ENCODE results near the gene PLA2G4A. TPM values are rescaled to one million over a fixed set of nuclear protein-coding genes. Genes with fewer than 3 reads are reported as not detected.

The PLA2G4A gene
- total and polyA plus RNA-seq, 2 experiments from 2014 or later, result 1.1 to 3.8 TPM

DNA sequence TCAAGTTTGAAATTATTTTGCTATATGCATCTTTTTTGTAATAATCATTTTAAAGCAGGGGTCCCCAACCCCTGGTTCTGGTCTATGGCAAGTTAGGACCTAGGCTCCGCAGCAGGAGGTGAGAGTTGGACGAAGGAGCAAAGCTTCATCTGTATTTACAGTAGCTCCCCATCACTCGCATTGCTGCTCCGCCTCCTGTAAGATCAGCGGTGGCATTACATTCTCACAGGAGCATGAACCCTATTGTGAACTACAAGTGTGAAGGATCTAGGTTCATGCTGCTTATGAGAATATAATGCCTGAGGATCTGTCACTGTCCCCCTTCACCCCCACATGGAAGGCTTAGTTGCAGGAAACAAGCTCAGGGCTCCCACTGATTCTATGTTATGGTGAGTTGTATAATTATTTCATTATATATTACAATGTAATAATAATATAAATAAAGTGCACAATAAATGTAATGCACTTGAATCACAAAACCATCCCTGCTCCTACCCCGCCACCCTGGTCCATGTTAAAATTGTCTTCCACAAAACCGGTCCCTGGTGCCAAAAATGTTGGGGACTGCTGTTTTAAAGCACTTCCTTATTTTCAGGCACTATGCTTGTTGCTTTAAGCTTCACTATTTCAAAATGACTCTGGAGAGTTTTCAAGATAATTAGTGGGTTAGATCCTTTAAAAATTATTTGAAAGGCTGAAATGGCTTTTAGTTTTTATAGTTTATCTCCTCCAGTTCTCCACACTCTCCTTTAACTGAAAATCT is 74.8 kb downstream of the PLA2G4A start:
- H3K79me2 ChIP-seq (replicated peaks; ENCODE audit: insufficient read depth), result no peaks in the 10 kb centered on the region
- H3K4me3 Mint-ChIP-seq, result no peak overlapping the region
- H3K9me3 Mint-ChIP-seq, result no peaks in the 10 kb centered on the region
- H3K27ac ChIP-seq (ENCODE audit: low read depth), result no peak overlapping the region
- no peak for ATAC-seq
- TF ChIP-seq ZNF331 (CRISPR knock-in tag; IDR thresholded peaks at IDR 0.05; ENCODE audit: low read depth), result no peak
- TF ChIP-seq STAT1 (IDR thresholded peaks at IDR 0.05; ENCODE audit: unreplicated experiment), result no peak
- TF ChIP-seq, protein P1, sequence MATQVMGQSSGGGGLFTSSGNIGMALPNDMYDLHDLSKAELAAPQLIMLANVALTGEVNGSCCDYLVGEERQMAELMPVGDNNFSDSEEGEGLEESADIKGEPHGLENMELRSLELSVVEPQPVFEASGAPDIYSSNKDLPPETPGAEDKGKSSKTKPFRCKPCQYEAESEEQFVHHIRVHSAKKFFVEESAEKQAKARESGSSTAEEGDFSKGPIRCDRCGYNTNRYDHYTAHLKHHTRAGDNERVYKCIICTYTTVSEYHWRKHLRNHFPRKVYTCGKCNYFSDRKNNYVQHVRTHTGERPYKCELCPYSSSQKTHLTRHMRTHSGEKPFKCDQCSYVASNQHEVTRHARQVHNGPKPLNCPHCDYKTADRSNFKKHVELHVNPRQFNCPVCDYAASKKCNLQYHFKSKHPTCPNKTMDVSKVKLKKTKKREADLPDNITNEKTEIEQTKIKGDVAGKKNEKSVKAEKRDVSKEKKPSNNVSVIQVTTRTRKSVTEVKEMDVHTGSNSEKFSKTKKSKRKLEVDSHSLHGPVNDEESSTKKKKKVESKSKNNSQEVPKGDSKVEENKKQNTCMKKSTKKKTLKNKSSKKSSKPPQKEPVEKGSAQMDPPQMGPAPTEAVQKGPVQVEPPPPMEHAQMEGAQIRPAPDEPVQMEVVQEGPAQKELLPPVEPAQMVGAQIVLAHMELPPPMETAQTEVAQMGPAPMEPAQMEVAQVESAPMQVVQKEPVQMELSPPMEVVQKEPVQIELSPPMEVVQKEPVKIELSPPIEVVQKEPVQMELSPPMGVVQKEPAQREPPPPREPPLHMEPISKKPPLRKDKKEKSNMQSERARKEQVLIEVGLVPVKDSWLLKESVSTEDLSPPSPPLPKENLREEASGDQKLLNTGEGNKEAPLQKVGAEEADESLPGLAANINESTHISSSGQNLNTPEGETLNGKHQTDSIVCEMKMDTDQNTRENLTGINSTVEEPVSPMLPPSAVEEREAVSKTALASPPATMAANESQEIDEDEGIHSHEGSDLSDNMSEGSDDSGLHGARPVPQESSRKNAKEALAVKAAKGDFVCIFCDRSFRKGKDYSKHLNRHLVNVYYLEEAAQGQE (IDR thresholded peaks at IDR 0.05; ENCODE audit: unreplicated experiment), result no peak
- no peak for TF ChIP-seq NANOG (IDR thresholded peaks at IDR 0.05; ENCODE audit: borderline replicate concordance)
- no peak for TF ChIP-seq ZNF114 (CRISPR knock-in tag; IDR thresholded peaks at IDR 0.05)
- no peak for TF ChIP-seq CREB1 (CRISPR knock-in tag; IDR thresholded peaks at IDR 0.05; ENCODE audit: low read depth)
- TF ChIP-seq, protein P2, sequence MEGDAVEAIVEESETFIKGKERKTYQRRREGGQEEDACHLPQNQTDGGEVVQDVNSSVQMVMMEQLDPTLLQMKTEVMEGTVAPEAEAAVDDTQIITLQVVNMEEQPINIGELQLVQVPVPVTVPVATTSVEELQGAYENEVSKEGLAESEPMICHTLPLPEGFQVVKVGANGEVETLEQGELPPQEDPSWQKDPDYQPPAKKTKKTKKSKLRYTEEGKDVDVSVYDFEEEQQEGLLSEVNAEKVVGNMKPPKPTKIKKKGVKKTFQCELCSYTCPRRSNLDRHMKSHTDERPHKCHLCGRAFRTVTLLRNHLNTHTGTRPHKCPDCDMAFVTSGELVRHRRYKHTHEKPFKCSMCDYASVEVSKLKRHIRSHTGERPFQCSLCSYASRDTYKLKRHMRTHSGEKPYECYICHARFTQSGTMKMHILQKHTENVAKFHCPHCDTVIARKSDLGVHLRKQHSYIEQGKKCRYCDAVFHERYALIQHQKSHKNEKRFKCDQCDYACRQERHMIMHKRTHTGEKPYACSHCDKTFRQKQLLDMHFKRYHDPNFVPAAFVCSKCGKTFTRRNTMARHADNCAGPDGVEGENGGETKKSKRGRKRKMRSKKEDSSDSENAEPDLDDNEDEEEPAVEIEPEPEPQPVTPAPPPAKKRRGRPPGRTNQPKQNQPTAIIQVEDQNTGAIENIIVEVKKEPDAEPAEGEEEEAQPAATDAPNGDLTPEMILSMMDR (conservative IDR thresholded peaks at IDR 0.05; ENCODE audit: low read depth in 2 of 2), result no peak
- H3K36me3 Mint-ChIP-seq (ENCODE audit: low read depth), result no peaks in the 10 kb centered on the region
- H4K20me1 ChIP-seq (replicated peaks; ENCODE audit: insufficient read depth), result no peaks in the 10 kb centered on the region
- no peaks in the 10 kb centered on the region for H3K9me2 ChIP-seq (ENCODE audit: insufficient read depth)
- no peaks in the 10 kb centered on the region for H3K36me3 ChIP-seq (ENCODE audit: insufficient read depth)
- peaks cover 23% of the 10 kb centered on the region for H3K4me1 Mint-ChIP-seq
- H2AFZ ChIP-seq, result no peak overlapping the region
- no peaks in the 10 kb centered on the region for H3K27me3 Mint-ChIP-seq (ENCODE audit: insufficient read depth, low read depth, poor library complexity)
- no peaks in the 10 kb centered on the region for H3K4me1 ChIP-seq (ENCODE audit: insufficient read depth)
- H3K27ac Mint-ChIP-seq, result no peak overlapping the region
- H3K27me3 ChIP-seq (ENCODE audit: insufficient read depth), result no peaks in the 10 kb centered on the region
- H3F3A ChIP-seq (replicated peaks; ENCODE audit: low read depth), result no peaks in the 10 kb centered on the region
- no peak for DNase-seq (ENCODE audit: low spot score)
- H3K4me2 ChIP-seq, result no peak overlapping the region
- H3K4me3 ChIP-seq, result no peak overlapping the region

DNA sequence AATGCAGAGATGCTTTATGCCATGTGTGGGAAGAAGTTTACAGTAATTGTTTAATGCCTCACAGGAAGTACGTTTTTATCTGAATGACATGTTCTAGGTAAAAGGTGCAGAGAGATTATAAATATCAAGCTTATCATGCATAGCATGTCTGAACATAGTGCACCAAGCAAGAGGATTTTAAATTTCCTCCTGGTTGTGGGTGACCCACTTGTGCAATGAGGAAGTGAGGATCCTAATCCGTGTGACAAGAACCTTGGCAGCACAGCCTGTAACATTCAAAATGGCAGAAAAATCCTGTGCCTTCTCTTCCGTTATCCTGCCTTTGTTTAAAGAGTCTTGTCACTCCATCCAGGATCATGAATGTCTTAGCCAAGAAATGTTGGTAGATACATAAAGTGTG is 75.6 kb downstream of the PLA2G4A start:
- no peaks in the 10 kb centered on the region for H3K27me3 Mint-ChIP-seq (ENCODE audit: insufficient read depth, low read depth, poor library complexity)
- Histone ChIP-seq H3K9me2 (ENCODE audit: insufficient read depth) (no peaks in the 10 kb centered on the region), H3K27ac (ENCODE audit: low read depth) (no peak overlapping the region), H2AFZ (no peak overlapping the region), H4K20me1 (replicated peaks; ENCODE audit: insufficient read depth) (no peaks in the 10 kb centered on the region), H3K4me1 (ENCODE audit: insufficient read depth) (no peaks in the 10 kb centered on the region), H3K4me2 (no peak overlapping the region), H3F3A (replicated peaks; ENCODE audit: low read depth) (no peaks in the 10 kb centered on the region), H3K79me2 (replicated peaks; ENCODE audit: insufficient read depth) (no peaks in the 10 kb centered on the region), H3K4me3 (no peak overlapping the region), H3K36me3 (ENCODE audit: insufficient read depth) (no peaks in the 10 kb centered on the region), H3K27me3 (ENCODE audit: insufficient read depth) (no peaks in the 10 kb centered on the region)
- H3K27ac Mint-ChIP-seq, result no peak overlapping the region
- H3K9me3 Mint-ChIP-seq, result no peaks in the 10 kb centered on the region
- DNase-seq (ENCODE audit: low spot score), result no peak
- H3K4me1 Mint-ChIP-seq, result peaks cover 23% of the 10 kb centered on the region
- ATAC-seq, result no peak
- H3K36me3 Mint-ChIP-seq (ENCODE audit: low read depth), result no peaks in the 10 kb centered on the region
- H3K4me3 Mint-ChIP-seq, result no peak overlapping the region
- TF ChIP-seq, protein P3, sequence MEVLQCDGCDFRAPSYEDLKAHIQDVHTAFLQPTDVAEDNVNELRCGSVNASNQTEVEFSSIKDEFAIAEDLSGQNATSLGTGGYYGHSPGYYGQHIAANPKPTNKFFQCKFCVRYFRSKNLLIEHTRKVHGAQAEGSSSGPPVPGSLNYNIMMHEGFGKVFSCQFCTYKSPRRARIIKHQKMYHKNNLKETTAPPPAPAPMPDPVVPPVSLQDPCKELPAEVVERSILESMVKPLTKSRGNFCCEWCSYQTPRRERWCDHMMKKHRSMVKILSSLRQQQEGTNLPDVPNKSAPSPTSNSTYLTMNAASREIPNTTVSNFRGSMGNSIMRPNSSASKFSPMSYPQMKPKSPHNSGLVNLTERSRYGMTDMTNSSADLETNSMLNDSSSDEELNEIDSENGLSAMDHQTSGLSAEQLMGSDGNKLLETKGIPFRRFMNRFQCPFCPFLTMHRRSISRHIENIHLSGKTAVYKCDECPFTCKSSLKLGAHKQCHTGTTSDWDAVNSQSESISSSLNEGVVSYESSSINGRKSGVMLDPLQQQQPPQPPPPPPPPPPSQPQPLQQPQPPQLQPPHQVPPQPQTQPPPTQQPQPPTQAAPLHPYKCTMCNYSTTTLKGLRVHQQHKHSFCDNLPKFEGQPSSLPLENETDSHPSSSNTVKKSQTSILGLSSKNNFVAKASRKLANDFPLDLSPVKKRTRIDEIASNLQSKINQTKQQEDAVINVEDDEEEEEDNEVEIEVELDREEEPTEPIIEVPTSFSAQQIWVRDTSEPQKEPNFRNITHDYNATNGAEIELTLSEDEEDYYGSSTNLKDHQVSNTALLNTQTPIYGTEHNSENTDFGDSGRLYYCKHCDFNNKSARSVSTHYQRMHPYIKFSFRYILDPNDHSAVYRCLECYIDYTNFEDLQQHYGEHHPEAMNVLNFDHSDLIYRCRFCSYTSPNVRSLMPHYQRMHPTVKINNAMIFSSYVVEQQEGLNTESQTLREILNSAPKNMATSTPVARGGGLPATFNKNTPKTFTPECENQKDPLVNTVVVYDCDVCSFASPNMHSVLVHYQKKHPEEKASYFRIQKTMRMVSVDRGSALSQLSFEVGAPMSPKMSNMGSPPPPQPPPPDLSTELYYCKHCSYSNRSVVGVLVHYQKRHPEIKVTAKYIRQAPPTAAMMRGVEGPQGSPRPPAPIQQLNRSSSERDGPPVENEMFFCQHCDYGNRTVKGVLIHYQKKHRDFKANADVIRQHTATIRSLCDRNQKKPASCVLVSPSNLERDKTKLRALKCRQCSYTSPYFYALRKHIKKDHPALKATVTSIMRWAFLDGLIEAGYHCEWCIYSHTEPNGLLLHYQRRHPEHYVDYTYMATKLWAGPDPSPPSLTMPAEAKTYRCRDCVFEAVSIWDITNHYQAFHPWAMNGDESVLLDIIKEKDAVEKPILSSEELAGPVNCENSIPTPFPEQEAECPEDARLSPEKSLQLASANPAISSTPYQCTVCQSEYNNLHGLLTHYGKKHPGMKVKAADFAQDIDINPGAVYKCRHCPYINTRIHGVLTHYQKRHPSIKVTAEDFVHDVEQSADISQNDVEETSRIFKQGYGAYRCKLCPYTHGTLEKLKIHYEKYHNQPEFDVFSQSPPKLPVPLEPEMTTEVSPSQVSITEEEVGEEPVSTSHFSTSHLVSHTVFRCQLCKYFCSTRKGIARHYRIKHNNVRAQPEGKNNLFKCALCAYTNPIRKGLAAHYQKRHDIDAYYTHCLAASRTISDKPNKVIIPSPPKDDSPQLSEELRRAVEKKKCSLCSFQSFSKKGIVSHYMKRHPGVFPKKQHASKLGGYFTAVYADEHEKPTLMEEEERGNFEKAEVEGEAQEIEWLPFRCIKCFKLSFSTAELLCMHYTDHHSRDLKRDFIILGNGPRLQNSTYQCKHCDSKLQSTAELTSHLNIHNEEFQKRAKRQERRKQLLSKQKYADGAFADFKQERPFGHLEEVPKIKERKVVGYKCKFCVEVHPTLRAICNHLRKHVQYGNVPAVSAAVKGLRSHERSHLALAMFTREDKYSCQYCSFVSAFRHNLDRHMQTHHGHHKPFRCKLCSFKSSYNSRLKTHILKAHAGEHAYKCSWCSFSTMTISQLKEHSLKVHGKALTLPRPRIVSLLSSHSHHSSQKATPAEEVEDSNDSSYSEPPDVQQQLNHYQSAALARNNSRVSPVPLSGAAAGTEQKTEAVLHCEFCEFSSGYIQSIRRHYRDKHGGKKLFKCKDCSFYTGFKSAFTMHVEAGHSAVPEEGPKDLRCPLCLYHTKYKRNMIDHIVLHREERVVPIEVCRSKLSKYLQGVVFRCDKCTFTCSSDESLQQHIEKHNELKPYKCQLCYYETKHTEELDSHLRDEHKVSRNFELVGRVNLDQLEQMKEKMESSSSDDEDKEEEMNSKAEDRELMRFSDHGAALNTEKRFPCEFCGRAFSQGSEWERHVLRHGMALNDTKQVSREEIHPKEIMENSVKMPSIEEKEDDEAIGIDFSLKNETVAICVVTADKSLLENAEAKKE (CRISPR knock-in tag; IDR thresholded peaks at IDR 0.05), result no peak
- no peak for TF ChIP-seq ETS1 (IDR thresholded peaks at IDR 0.05)
